H9 (cell line): Measurements from ENCODE around the gene PDZD2. TPM values are rescaled to one million over a fixed set of nuclear protein-coding genes. Genes with fewer than 3 reads are reported as not detected.

Source experiments
- DNase-seq: peaks from one replicate; pipeline ENCODE4 v3.0.0-alpha.2; 2017
- H2AFZ ChIP-seq: one replicate; pipeline ENCODE4 v1.6.1; 2013; ENCODE audit warnings: mild to moderate bottlenecking, low read length, control low read depth, moderate library complexity
- H2AK5ac ChIP-seq: 2 replicates; pipeline ENCODE4 v1.6.1; 2013; ENCODE audit warnings: low read length, control low read depth, mixed read lengths; ENCODE audit not compliant: insufficient read length
- H2BK120ac ChIP-seq: one replicate; pipeline ENCODE4 v1.6.1; 2013; ENCODE audit warnings: low read depth, mild to moderate bottlenecking, low read length, control low read depth, inconsistent platforms; ENCODE audit not compliant: poor library complexity, severe bottlenecking
- H2BK12ac ChIP-seq: 2 replicates; pipeline ENCODE4 v1.6.1; 2013; ENCODE audit warnings: low read length, control low read depth, mixed read lengths, low read depth; ENCODE audit not compliant: insufficient read length
- H2BK15ac ChIP-seq: 2 replicates; pipeline ENCODE4 v1.6.1; 2013; ENCODE audit warnings: low read depth, low read length, control low read depth
- H2BK20ac ChIP-seq: one replicate; pipeline ENCODE4 v1.6.1; 2013; ENCODE audit warnings: low read depth, mild to moderate bottlenecking, low read length, control low read depth, inconsistent platforms; ENCODE audit not compliant: poor library complexity, severe bottlenecking
- H2BK5ac ChIP-seq: 2 replicates; pipeline ENCODE4 v1.6.1; 2013; ENCODE audit warnings: low read length, control low read depth, mixed read lengths; ENCODE audit not compliant: insufficient read length
- H3K14ac ChIP-seq: 2 replicates; pipeline ENCODE4 v1.6.1; 2013; ENCODE audit warnings: low read length, control low read depth; ENCODE audit not compliant: insufficient read depth
- H3K18ac ChIP-seq: 2 replicates; pipeline ENCODE4 v1.6.1; 2013; ENCODE audit warnings: low read depth, mild to moderate bottlenecking, mixed read lengths, low read length, control low read depth; ENCODE audit not compliant: insufficient read length
- H3K23ac ChIP-seq: 2 replicates; pipeline ENCODE4 v1.6.1; 2013; ENCODE audit warnings: low read length, control low read depth, mixed read lengths, low read depth; ENCODE audit not compliant: insufficient read length
- H3K23me2 ChIP-seq: 2 replicates; pipeline ENCODE4 v1.6.1; 2013; ENCODE audit warnings: low read depth, mild to moderate bottlenecking, mixed read lengths, low read length, control low read depth; ENCODE audit not compliant: insufficient read length, poor library complexity, severe bottlenecking
- H3K27ac ChIP-seq: 2 replicates; pipeline ENCODE4 v1.5.1; 2013; ENCODE audit warnings: low read length, control low read depth, mixed read lengths, low read depth; ENCODE audit not compliant: insufficient read length
- H3K27me3 ChIP-seq: 2 replicates; pipeline ENCODE4 v1.6.1; 2013; ENCODE audit warnings: low read length, control low read depth, inconsistent platforms; ENCODE audit not compliant: insufficient read depth
- H3K4ac ChIP-seq: 2 replicates; pipeline ENCODE4 v1.6.1; 2013; ENCODE audit warnings: low read depth, mild to moderate bottlenecking, control low read depth, inconsistent platforms, low read length, moderate library complexity
- H3K4me1 ChIP-seq: 2 replicates; pipeline ENCODE4 v1.6.1; 2013; ENCODE audit warnings: low read length, control low read depth, inconsistent platforms; ENCODE audit not compliant: insufficient read depth
- H3K4me2 ChIP-seq: 2 replicates; pipeline ENCODE4 v1.6.1; 2013; ENCODE audit warnings: low read length, control low read depth, mixed read lengths; ENCODE audit not compliant: insufficient read length, insufficient read depth
- H3K56ac ChIP-seq: 2 replicates; pipeline ENCODE4 v1.6.1; 2013; ENCODE audit warnings: low read depth, mild to moderate bottlenecking, mixed read lengths, low read length, control low read depth; ENCODE audit not compliant: insufficient read length
- H3K79me1 ChIP-seq: 2 replicates; pipeline ENCODE4 v1.6.1; 2013; ENCODE audit warnings: low read depth, mild to moderate bottlenecking, moderate library complexity, low read length, control low read depth, inconsistent platforms; ENCODE audit not compliant: insufficient read depth, poor library complexity, severe bottlenecking
- H3K79me2 ChIP-seq: 2 replicates; pipeline ENCODE4 v1.6.1; 2013; ENCODE audit warnings: low read length, control low read depth, inconsistent platforms; ENCODE audit not compliant: insufficient read depth
- H3K9ac ChIP-seq: 2 replicates; pipeline ENCODE4 v1.6.1; 2013; ENCODE audit warnings: low read length, control low read depth, mixed read lengths; ENCODE audit not compliant: insufficient read length; ENCODE audit errors: extremely low read depth
- H3K9me3 ChIP-seq: one replicate; pipeline ENCODE4 v1.6.1; 2013; ENCODE audit warnings: low read depth, low read length, inconsistent platforms; ENCODE audit not compliant: control insufficient read depth
- H3T11ph ChIP-seq: one replicate; pipeline ENCODE4 v1.6.1; 2013; ENCODE audit warnings: mild to moderate bottlenecking, low read length, control low read depth, inconsistent platforms
- H4K20me1 ChIP-seq: one replicate; pipeline ENCODE4 v1.6.1; 2013; ENCODE audit not compliant: control insufficient read depth, insufficient read length, insufficient read depth
- H4K5ac ChIP-seq: 2 replicates; pipeline ENCODE4 v1.6.1; 2013; ENCODE audit warnings: low read depth, mild to moderate bottlenecking, mixed read lengths, low read length, control low read depth; ENCODE audit not compliant: insufficient read length
- H4K8ac ChIP-seq: replicated peaks from 2 replicates; pipeline ENCODE4 v1.6.1; 2013; ENCODE audit warnings: low read length, control low read depth, mixed read lengths, low read depth; ENCODE audit not compliant: insufficient read length
- H4K91ac ChIP-seq: 2 replicates; pipeline ENCODE4 v1.6.1; 2013; ENCODE audit warnings: low read depth, mild to moderate bottlenecking, moderate library complexity, mixed read lengths, low read length, control low read depth; ENCODE audit not compliant: insufficient read length
- H3K27ac Mint-ChIP-seq, 3 experiments: 2 replicates in 2 of 3; 3 replicates in 1 of 3; pipeline ENCODE4 v1.8.0; 2020 to 2021; ENCODE audit warnings: mixed read lengths in 3 of 3, mild to moderate bottlenecking in 1 of 3, moderate library complexity in 1 of 3
- H3K27me3 Mint-ChIP-seq: 2 replicates; pipeline ENCODE4 v1.8.0; 2021; ENCODE audit warnings: low read depth, mild to moderate bottlenecking, moderate library complexity, mixed read lengths
- H3K36me3 Mint-ChIP-seq, 3 experiments: 2 replicates in 2 of 3; 3 replicates in 1 of 3; pipeline ENCODE4 v1.8.0; 2020 to 2021; ENCODE audit warnings: low read depth in 3 of 3, mixed read lengths in 3 of 3; ENCODE audit not compliant: insufficient read depth in 1 of 3
- H3K4me1 Mint-ChIP-seq, 2 experiments: 2 replicates each; pipeline ENCODE4 v1.8.0; 2020; ENCODE audit warnings: mixed read lengths in 2 of 2
- H3K4me3 Mint-ChIP-seq, 2 experiments: 2 replicates in 1 of 2; 3 replicates in 1 of 2; pipeline ENCODE4 v1.8.0; 2020 to 2021; ENCODE audit warnings: mild to moderate bottlenecking in 2 of 2, mixed read lengths in 2 of 2, moderate library complexity in 1 of 2
- H3K9me3 Mint-ChIP-seq, 2 experiments: 2 replicates in 1 of 2; 3 replicates in 1 of 2; pipeline ENCODE4 v1.8.0; 2020; ENCODE audit warnings: mild to moderate bottlenecking in 2 of 2, mixed read lengths in 2 of 2, moderate library complexity in 1 of 2
- WGBS: extraction: QIAGEN DNeasy Blood & Tissue Kit; methylation state at CpG from one replicate; pipeline ENCODE4 v1.1.7; 2013; ENCODE audit warnings: missing lambda C conversion rate, low lambda C conversion rate, mixed read lengths; ENCODE audit not compliant: insufficient read length; ENCODE audit errors: extremely low coverage; 5-methylcytosine and 5-hydroxymethylcytosine counted together
- total RNA-seq: library from RNA; stranded (reverse); gene quantifications from 2 replicates; pipeline ENCODE4 v1.2.1, GENCODE V29; 2021
- TF ChIP-seq, protein P1 (sequence below): fragments of 200-600 bp; sonication (generic); conservative IDR thresholded peaks from 3 replicates; pipeline ENCODE4 v1.8.0; 2021; ENCODE audit warnings: antibody characterized with exemption, mild to moderate bottlenecking

Gene PDZD2
- total RNA-seq, 1 experiment from 2014 or later = 9.9 TPM

GRCh38 chr5:31937703-31938102 lies 298.8 kb downstream of the PDZD2 start:
- Histone ChIP-seq H2AFZ (no peak overlapping the region), H3K79me1 (no peaks in the 10 kb centered on the region), H3K9me3 (no peaks in the 10 kb centered on the region), H3K23me2 (no peaks in the 10 kb centered on the region), H3K18ac (no peak overlapping the region), H2BK15ac (no peak overlapping the region), H3K14ac (no peak overlapping the region), H2BK12ac (no peak overlapping the region), H4K91ac (no peak overlapping the region), H4K8ac (no peak overlapping the region), H3K27me3 (no peaks in the 10 kb centered on the region), H3T11ph (no peak overlapping the region), H2BK20ac (no peak overlapping the region), H2AK5ac (no peak overlapping the region), H3K4me2 (no peak overlapping the region), H3K56ac (no peak overlapping the region), H3K4me1 (peaks cover 3% of the 10 kb centered on the region; the same call in 1 of the 2 replicates), H3K27ac (no peak overlapping the region), H2BK120ac (no peak overlapping the region), H4K20me1 (no peaks in the 10 kb centered on the region), H4K5ac (no peak overlapping the region), H3K4ac (no peak overlapping the region), H2BK5ac (no peak overlapping the region), H3K23ac (no peak overlapping the region), H3K9ac (no peak overlapping the region), H3K79me2 (no peaks in the 10 kb centered on the region)
- no peak overlapping the region for H3K27ac Mint-ChIP-seq
- H3K9me3 Mint-ChIP-seq = peaks cover 0 to 2% of the 10 kb centered on the region in 2 experiments; a peak in 2 of 5 replicates
- H3K36me3 Mint-ChIP-seq = peaks cover 0 to 3% (median 0%) of the 10 kb centered on the region in 3 experiments; a peak in 1 of 7 replicates
- no peaks in the 10 kb centered on the region; the same call in 1 of the 2 replicates for H3K27me3 Mint-ChIP-seq
- H3K4me1 Mint-ChIP-seq = peaks cover 6 to 11% of the 10 kb centered on the region in 2 experiments; a peak in 3 of 4 replicates
- H3K4me3 Mint-ChIP-seq = no peak overlapping the region
- TF ChIP-seq, protein P1, sequence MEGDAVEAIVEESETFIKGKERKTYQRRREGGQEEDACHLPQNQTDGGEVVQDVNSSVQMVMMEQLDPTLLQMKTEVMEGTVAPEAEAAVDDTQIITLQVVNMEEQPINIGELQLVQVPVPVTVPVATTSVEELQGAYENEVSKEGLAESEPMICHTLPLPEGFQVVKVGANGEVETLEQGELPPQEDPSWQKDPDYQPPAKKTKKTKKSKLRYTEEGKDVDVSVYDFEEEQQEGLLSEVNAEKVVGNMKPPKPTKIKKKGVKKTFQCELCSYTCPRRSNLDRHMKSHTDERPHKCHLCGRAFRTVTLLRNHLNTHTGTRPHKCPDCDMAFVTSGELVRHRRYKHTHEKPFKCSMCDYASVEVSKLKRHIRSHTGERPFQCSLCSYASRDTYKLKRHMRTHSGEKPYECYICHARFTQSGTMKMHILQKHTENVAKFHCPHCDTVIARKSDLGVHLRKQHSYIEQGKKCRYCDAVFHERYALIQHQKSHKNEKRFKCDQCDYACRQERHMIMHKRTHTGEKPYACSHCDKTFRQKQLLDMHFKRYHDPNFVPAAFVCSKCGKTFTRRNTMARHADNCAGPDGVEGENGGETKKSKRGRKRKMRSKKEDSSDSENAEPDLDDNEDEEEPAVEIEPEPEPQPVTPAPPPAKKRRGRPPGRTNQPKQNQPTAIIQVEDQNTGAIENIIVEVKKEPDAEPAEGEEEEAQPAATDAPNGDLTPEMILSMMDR = no peak
- no peak for DNase-seq
- no CpG with 5 or more reads among the region's 5 CpGs for WGBS
